ENCODE data around the gene PIGZ.

The PIGZ gene

DNA sequence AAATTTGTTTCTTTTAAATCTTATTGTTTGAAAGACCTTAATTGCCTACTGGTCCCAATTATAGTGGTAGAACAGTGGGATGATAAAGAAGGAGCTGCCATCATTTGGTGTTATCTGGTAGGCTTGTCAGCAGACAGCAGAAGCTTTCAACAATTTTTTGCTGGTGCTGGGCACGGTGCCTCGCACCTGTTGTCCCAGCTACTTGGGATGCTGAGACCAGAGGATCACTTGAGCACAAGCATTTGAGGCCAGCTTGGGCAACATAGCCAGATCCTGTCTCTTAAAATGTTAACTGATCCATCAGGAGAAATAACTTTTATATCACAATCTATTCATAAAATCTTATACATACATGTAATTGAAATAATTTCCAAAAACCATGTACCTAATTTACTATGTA is 64.9 kb downstream of the PIGZ start:
- DNase-seq (ENCODE audit: low spot score) = no peak

DNA sequence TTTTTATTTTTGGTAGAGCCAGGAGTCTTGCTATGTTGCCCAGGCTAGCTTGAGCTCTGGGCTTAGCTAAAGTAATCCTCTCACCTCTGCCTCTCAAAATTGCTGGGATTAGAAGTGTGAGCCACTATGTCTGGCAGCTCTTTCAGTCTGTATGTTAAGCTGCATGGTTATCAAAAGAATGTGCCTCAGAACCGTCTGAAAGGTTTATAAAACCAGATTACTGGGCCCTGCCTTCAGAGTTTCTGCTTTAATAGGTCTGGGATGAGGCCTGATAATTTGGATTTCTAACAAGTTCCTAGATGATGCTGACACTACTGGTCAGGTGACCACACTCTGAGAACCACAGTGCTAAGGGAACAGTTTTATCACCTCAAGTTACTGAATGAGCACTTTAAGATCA is 66.3 kb downstream of the PIGZ start:
- no peak for DNase-seq (ENCODE audit: low spot score)

DNA sequence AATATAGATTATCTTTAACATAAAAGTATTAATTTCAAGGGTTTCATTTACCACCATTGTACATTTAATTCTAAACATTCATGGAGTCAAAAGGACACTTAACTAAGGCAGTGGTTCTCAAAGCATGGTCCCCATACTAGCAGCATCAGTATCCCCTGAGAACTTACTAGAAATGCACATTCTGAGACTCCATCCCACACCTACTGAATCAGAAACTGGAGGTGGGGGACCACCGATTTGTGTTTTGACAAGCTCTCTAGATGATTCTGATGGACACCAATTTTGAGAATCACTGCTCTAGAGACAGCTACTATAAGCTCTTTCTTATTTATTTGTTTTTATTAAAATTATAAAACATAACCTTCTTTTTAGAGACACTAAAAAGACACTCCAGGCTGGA is 66.9 kb downstream of the PIGZ start:
- DNase-seq (ENCODE audit: low spot score) = no peak
